B cell (primary cell): ENCODE data around the gene MTHFSD. TPM values are rescaled to one million over a fixed set of nuclear protein-coding genes. Genes with fewer than 3 reads are reported as not detected.

Experiments used
- ATAC-seq: fragments of 200-7000 bp; cut with Tn5 transposase; one replicate; pipeline ENCODE4 v1.10.0; 2021; ENCODE audit warnings: low read depth, mild to moderate bottlenecking, moderate number of reproducible peaks, moderate library complexity
- CTCF ChIA-PET: fragments of 350-600 bp; sonication (Branson Sonifier 250); formaldehyde crosslinking; loops from one replicate; lab custom pipeline; 2021; ENCODE audit warnings: antibody characterized with exemption, inconsistent platforms; lab: Charles Lee
- POLR2A ChIA-PET: fragments of 350-600 bp; sonication (Branson Sonifier 250); formaldehyde crosslinking; loops from one replicate; lab custom pipeline; 2021; ENCODE audit warnings: antibody characterized with exemption; lab: Charles Lee
- DNase-seq: peaks from one replicate; pipeline ENCODE4 v3.0.0; 2013
- H2AFZ ChIP-seq: 2 replicates; pipeline ENCODE4 v1.6.1; 2012; ENCODE audit warnings: mild to moderate bottlenecking, low read depth, low read length; ENCODE audit not compliant: insufficient read depth, poor library complexity, severe bottlenecking
- H3K27ac ChIP-seq, 2 donors: 1 replicate in 1 of 2; 2 replicates in 1 of 2; pipeline ENCODE4 v1.5.1; 2012 to 2013; ENCODE audit warnings: low read length in 2 of 2, mild to moderate bottlenecking in 2 of 2, moderate library complexity in 1 of 2
- H3K27me3 ChIP-seq, 4 experiments: fragments of 200-600 bp in 1 of 4; sonication (generic) in 1 of 4; replicated peaks in 1 of 4; 1 replicate in 2 of 4; 2 replicates in 2 of 4; pipeline versions ENCODE4 v1.6.1 to v1.7.0; 2013 to 2016; ENCODE audit warnings: low read length in 3 of 4, mild to moderate bottlenecking in 2 of 4, mixed read lengths in 1 of 4, moderate library complexity in 1 of 4; ENCODE audit not compliant: insufficient read depth in 4 of 4, control insufficient read depth in 3 of 4; ENCODE audit errors: control extremely low read depth in 1 of 4
- H3K36me3 ChIP-seq, 2 experiments: replicated peaks in 1 of 2; 1 replicate in 1 of 2; 2 replicates in 1 of 2; pipeline versions ENCODE4 v1.6.1 to v1.7.1; 2013; ENCODE audit warnings: low read length in 1 of 2; ENCODE audit not compliant: insufficient read depth in 2 of 2, control insufficient read depth in 1 of 2; ENCODE audit errors: control extremely low read depth in 1 of 2, extremely low read depth in 1 of 2
- H3K4me1 ChIP-seq, 2 donors: fragments of 200-600 bp in 1 of 2; sonication (generic) in 1 of 2; 1 replicate in 1 of 2; 2 replicates in 1 of 2; pipeline versions ENCODE4 v1.5.1 to v1.6.1; 2013 to 2017; ENCODE audit warnings: low read length in 2 of 2; ENCODE audit not compliant: control insufficient read depth in 2 of 2, insufficient read depth in 2 of 2
- H3K4me2 ChIP-seq: replicated peaks from 2 replicates; pipeline ENCODE3; 2012; ENCODE audit warnings: mild to moderate bottlenecking, low read depth, low read length; ENCODE audit not compliant: poor library complexity, severe bottlenecking
- H3K4me3 ChIP-seq, 5 experiments: fragments of 200-600 bp in 1 of 5; sonication (generic) in 1 of 5; 1 replicate in 3 of 5; 2 replicates in 2 of 5; pipeline versions ENCODE4 v1.5.1 to v1.7.0; 2011 to 2016; ENCODE audit warnings: low read length in 4 of 5, mild to moderate bottlenecking in 4 of 5, low read depth in 2 of 5, control low read depth in 1 of 5, moderate library complexity in 1 of 5; ENCODE audit not compliant: insufficient read depth in 1 of 5; ENCODE audit errors: control extremely low read depth in 1 of 5, extremely low read depth in 1 of 5
- H3K79me2 ChIP-seq: fragments of 200-600 bp; sonication (generic); one replicate; pipeline ENCODE4 v1.6.0; 2016; ENCODE audit warnings: low read length; ENCODE audit not compliant: control insufficient read depth, insufficient read depth
- H3K9ac ChIP-seq: fragments of 200-600 bp; sonication (generic); 2 replicates; pipeline ENCODE4 v1.6.1; 2017; ENCODE audit warnings: mild to moderate bottlenecking, low read length, moderate library complexity
- H3K9me3 ChIP-seq, 3 donors: one replicate each; pipeline versions ENCODE4 v1.6.1 to v1.7.1; 2013; ENCODE audit warnings: low read length in 2 of 3; ENCODE audit not compliant: control insufficient read depth in 2 of 3, insufficient read depth in 1 of 3; ENCODE audit errors: control extremely low read depth in 1 of 3
- H4K20me1 ChIP-seq: 2 replicates; pipeline ENCODE4 v1.6.0; 2012; ENCODE audit warnings: mild to moderate bottlenecking, low read length; ENCODE audit not compliant: insufficient read depth, control insufficient read depth, poor library complexity, severe bottlenecking
- H3K27ac Mint-ChIP-seq: one replicate; pipeline ENCODE4 v1.8.0; 2021; ENCODE audit warnings: mixed read lengths
- H3K27me3 Mint-ChIP-seq: one replicate; pipeline ENCODE4 v1.8.0; 2021; ENCODE audit warnings: mixed read lengths
- H3K4me1 Mint-ChIP-seq: one replicate; pipeline ENCODE4 v1.8.0; 2021; ENCODE audit warnings: mixed read lengths
- H3K4me3 Mint-ChIP-seq: one replicate; pipeline ENCODE4 v1.8.0; 2021; ENCODE audit warnings: mixed read lengths
- H3K9me3 Mint-ChIP-seq: one replicate; pipeline ENCODE4 v1.8.0; 2022; ENCODE audit warnings: mixed read lengths; ENCODE audit not compliant: insufficient read depth
- CTCF ChIP-seq: fragments of 200-600 bp; IDR thresholded peaks from one replicate; pipeline ENCODE4 v1.8.0; 2022; ENCODE audit warnings: antibody characterized with exemption, mild to moderate bottlenecking
- EZH2 ChIP-seq: IDR thresholded peaks from 2 replicates; pipeline ENCODE4 v1.6.1; 2012; ENCODE audit warnings: borderline replicate concordance, low read depth, mild to moderate bottlenecking, moderate library complexity, low read length; ENCODE audit not compliant: insufficient read depth, poor library complexity, severe bottlenecking
- WGBS: methylation state at CpG from one replicate; pipeline ENCODE4 v1.1.5; 2013; ENCODE audit warnings: missing lambda C conversion rate; ENCODE audit not compliant: insufficient coverage; 5-methylcytosine and 5-hydroxymethylcytosine counted together
- intact Hi-C: fragments of 100-400 bp; cut with micrococcal nuclease; formaldehyde crosslinking; loops from one replicate; pipeline ENCODE4 v1.10.0; 2022
- polyA plus RNA-seq: library from polyadenylated mRNA; depleted of rRNA; stranded (reverse); fragments of >200 nt; gene quantifications from 2 replicates; pipeline ENCODE4 v1.2.3, GENCODE V29; 2012
- total RNA-seq, 2 donors: library from RNA; stranded (reverse); fragments of 120-200 nt in 1 of 2; gene quantifications; 1 replicate in 1 of 2; 2 replicates in 1 of 2; pipeline versions ENCODE4 v1.2.3 to v1.2.4, GENCODE V29; 2013 to 2022

The MTHFSD gene
- total and polyA plus RNA-seq, 2 donors (not counting 1 experiment from before 2014, with no cell fraction given), result 21.5 to 42.0 TPM

- H3K4me1 ChIP-seq, result peaks cover 23 to 33% of the 10 kb centered on the region in 2 donors
- no peak overlapping the region for H3K27ac Mint-ChIP-seq
- H3K9ac ChIP-seq, result no peak overlapping the region
- H3K4me1 Mint-ChIP-seq, result peaks cover 19% of the 10 kb centered on the region
- ChIA-PET CTCF (interaction anchor here (1.9 to 4.7 kb wide), 3 partner anchors 9 to 1073 kb away, joined by 7 to 30 read pairs (median 27); no protein-coding TSS in a partner anchor), POLR2A (no interaction called here)
- ATAC-seq (no peak), DNase-seq (no peak)
- no peak overlapping the region for H3K4me3 ChIP-seq
- no peaks in the 10 kb centered on the region for H3K79me2 ChIP-seq
- intact Hi-C loops, result loop anchor here (5.0 kb wide), 1 partner anchor 755 kb away; the partner anchor contains the start of gene C16orf95
- H3K27ac ChIP-seq, result no peak overlapping the region
- no peak for TF ChIP-seq CTCF
- peaks cover 0 to 12% (median 0%) of the 10 kb centered on the region in 3 donors for H3K9me3 ChIP-seq
- no peak overlapping the region for H3K4me3 Mint-ChIP-seq
- H3K9me3 Mint-ChIP-seq, result no peaks in the 10 kb centered on the region
- no peaks in the 10 kb centered on the region for H3K36me3 ChIP-seq
- no peaks in the 10 kb centered on the region for H4K20me1 ChIP-seq
- H3K4me2 ChIP-seq, result no peak overlapping the region
- peaks cover 0 to 60% (median 27%) of the 10 kb centered on the region in 4 experiments for H3K27me3 ChIP-seq
- 100% methylated on average over 4 of the region's 6 CpGs for WGBS
- peaks cover 44% of the 10 kb centered on the region for H3K27me3 Mint-ChIP-seq
- H2AFZ ChIP-seq, result no peak overlapping the region
These were observed 7.3 kb upstream of the MTHFSD start for GRCh38 chr16:86562356-86562755.

GRCh38 chr16:86559802-86560305, 4.8 kb upstream of the MTHFSD start:
- H3K4me3 ChIP-seq, result no peak overlapping the region
- POLR2A ChIA-PET, result no interaction called here

More at GRCh38 chr16:86559802-86560305, 4.8 kb upstream of the MTHFSD start:
- Mint-ChIP-seq H3K4me3 (no peak overlapping the region), H3K9me3 (no peaks in the 10 kb centered on the region), H3K27ac (no peak overlapping the region), H3K4me1 (peaks cover 18% of the 10 kb centered on the region), H3K27me3 (peaks cover 31% of the 10 kb centered on the region)
- Histone ChIP-seq H3K79me2 (peaks cover 1% of the 10 kb centered on the region), H3K4me2 (no peak overlapping the region), H4K20me1 (no peaks in the 10 kb centered on the region), H3K4me1 (peaks cover 8 to 19% of the 10 kb centered on the region in 2 donors), H3K9ac (no peak overlapping the region), H3K27ac (no peak overlapping the region), H3K36me3 (no peaks in the 10 kb centered on the region), H3K27me3 (peaks cover 0 to 37% (median 12%) of the 10 kb centered on the region in 4 experiments), H3K9me3 (no peaks in the 10 kb centered on the region), H2AFZ (no peak overlapping the region)
- WGBS, result 86% methylated on average over 9 of the region's 9 CpGs
- ATAC-seq (no peak), DNase-seq (no peak)
- TF ChIP-seq EZH2 (no peak), CTCF (no peak)
- intact Hi-C loops, result loop anchor here (5.0 to 10.0 kb wide), 2 partner anchors 757 to 825 kb away; partner anchors contain the start of genes C16orf95 and FBXO31
- CTCF ChIA-PET, result no interaction called here
